ENCODE measurements around the gene SH2D7.

- TF ChIP-seq ZNF274 (IDR thresholded peaks at IDR 0.05; ENCODE audit: low read depth, low read length) = no peak
- no peak for TF ChIP-seq SUZ12 (IDR thresholded peaks at IDR 0.05; ENCODE audit: extremely low read depth, insufficient read depth, insufficient read length)
Measured at GRCh38 chr15:78050441-78050809, 41.9 kb upstream of the SH2D7 start.

All from NT2/D1 (cell line).